ENCODE results near the gene FUBP3.

- TF ChIP-seq CTCF (IDR thresholded peaks at IDR 0.05) (no peak), POLR2A (IDR thresholded peaks at IDR 0.05) (no peak), EP300 (IDR thresholded peaks at IDR 0.05) (no peak), POLR2AphosphoS5 (IDR thresholded peaks at IDR 0.05) (no peak)
These were observed 87.2 kb downstream of the FUBP3 start for GRCh38 chr9:130666393-130667119.

Measured in upper lobe of left lung (tissue), 4 donors.